WTC11 (cell line): ENCODE results near the gene FGD5.

Experiments
- ATF2 ChIP-seq: sonication (generic); formaldehyde crosslinking; IDR thresholded peaks from 2 replicates; pipeline ENCODE4 v1.8.1; 2022; ENCODE audit warnings: low read depth, missing genetic modification reagents, borderline replicate concordance
- ATF3 ChIP-seq: sonication (generic); formaldehyde crosslinking; conservative IDR thresholded peaks from 2 replicates; pipeline ENCODE4 v1.8.1; 2022; ENCODE audit warnings: mild to moderate bottlenecking, missing genetic modification reagents
- CREB1 ChIP-seq: sonication (generic); formaldehyde crosslinking; IDR thresholded peaks from 2 replicates; pipeline ENCODE4 v1.8.0; 2023; ENCODE audit warnings: mild to moderate bottlenecking, missing genetic modification reagents
- CTCF ChIP-seq: fragments of 200-600 bp; IDR thresholded peaks from 2 replicates; pipeline ENCODE4 v1.8.0; 2022; ENCODE audit warnings: antibody characterized with exemption
- FOXJ3 ChIP-seq: sonication (generic); formaldehyde crosslinking; IDR thresholded peaks from 2 replicates; pipeline ENCODE4 v1.9.0; 2021; ENCODE audit warnings: missing genetic modification reagents, mild to moderate bottlenecking, borderline replicate concordance
- GABPB1 ChIP-seq: sonication (generic); formaldehyde crosslinking; IDR thresholded peaks from 2 replicates; pipeline ENCODE4 v1.8.1; 2023; ENCODE audit warnings: mild to moderate bottlenecking, missing genetic modification reagents
- IRF2 ChIP-seq: sonication (generic); formaldehyde crosslinking; IDR thresholded peaks from 2 replicates; pipeline ENCODE4 v1.8.0; 2022; ENCODE audit warnings: low read depth, missing genetic modification reagents, borderline replicate concordance
- MLX ChIP-seq: sonication (generic); formaldehyde crosslinking; IDR thresholded peaks from 2 replicates; pipeline ENCODE4 v1.8.1; 2023; ENCODE audit warnings: mild to moderate bottlenecking, missing genetic modification reagents, moderate library complexity
- SP1 ChIP-seq: sonication (generic); formaldehyde crosslinking; conservative IDR thresholded peaks from 2 replicates; pipeline ENCODE4 v1.8.1; 2022; ENCODE audit warnings: missing genetic modification reagents
- TCF7 ChIP-seq: sonication (generic); formaldehyde crosslinking; IDR thresholded peaks from 2 replicates; pipeline ENCODE4 v1.8.0; 2022; ENCODE audit warnings: mild to moderate bottlenecking, low read depth, missing genetic modification reagents, moderate library complexity

- no peak for TF ChIP-seq SP1 (CRISPR knock-in tag)
- TF ChIP-seq CREB1, result no peak
- no peak for TF ChIP-seq CTCF
- no peak for TF ChIP-seq ATF3 (CRISPR knock-in tag)
- TF ChIP-seq GABPB1, result no peak
- no peak for TF ChIP-seq ATF2
- no peak for TF ChIP-seq TCF7 (CRISPR knock-in tag)
- TF ChIP-seq MLX, result no peak
- TF ChIP-seq FOXJ3 (CRISPR knock-in tag), result no peak
- TF ChIP-seq IRF2 (CRISPR knock-in tag), result no peak
Observed at GRCh38 chr3:14774431-14774830, 44.3 kb upstream of the FGD5 start.
